ENCODE measurements around the gene CBARP. TPM values are rescaled to one million over a fixed set of nuclear protein-coding genes. Genes with fewer than 3 reads are reported as not detected.

CBARP gene
- total RNA-seq, 1 experiment from 2014 or later = 0.86 TPM

GRCh38 chr19:1227304-1228054 is 10.3 kb downstream of the CBARP start:
- DNase-seq (ENCODE audit: low read depth) = no peak

- no peak for DNase-seq (ENCODE audit: low read depth)
These were observed 11.1 kb downstream of the CBARP start for GRCh38 chr19:1226522-1227303.

GRCh38 chr19:1226227-1226518 is 11.6 kb downstream of the CBARP start:
- no peak for DNase-seq (ENCODE audit: low read depth)

- DNase-seq (ENCODE audit: low read depth) = no peak
These were observed 12.2 kb downstream of the CBARP start for GRCh38 chr19:1225440-1226226.

- no peak for DNase-seq (ENCODE audit: low read depth)
These were observed 13.0 kb downstream of the CBARP start for GRCh38 chr19:1224847-1225246.

- DNase-seq (ENCODE audit: low read depth) = no peak
These were observed 13.6 kb downstream of the CBARP start for GRCh38 chr19:1224047-1224825.

- DNase-seq (ENCODE audit: low read depth) = peak; percentile 68
These were observed 14.6 kb downstream of the CBARP start for GRCh38 chr19:1223018-1223855.

- no peak for DNase-seq (ENCODE audit: low read depth)
These were observed 15.4 kb downstream of the CBARP start for GRCh38 chr19:1222394-1222793.

GRCh38 chr19:1221904-1222255 is 15.9 kb downstream of the CBARP start:
- DNase-seq (ENCODE audit: low read depth) = no peak

- DNase-seq (ENCODE audit: low read depth) = no peak
These were observed 16.6 kb downstream of the CBARP start for GRCh38 chr19:1220976-1221903.

- DNase-seq (ENCODE audit: low read depth) = no peak
These were observed 17.3 kb downstream of the CBARP start for GRCh38 chr19:1220477-1220930.

GRCh38 chr19:1219786-1220476 is 17.9 kb downstream of the CBARP start:
- DNase-seq (ENCODE audit: low read depth) = no peak

- DNase-seq (ENCODE audit: low read depth) = no peak
These were observed 18.8 kb downstream of the CBARP start for GRCh38 chr19:1218751-1219567.

GRCh38 chr19:1217366-1217765 is 20.4 kb downstream of the CBARP start:
- DNase-seq (ENCODE audit: low read depth) = no peak

- DNase-seq (ENCODE audit: low read depth) = no peak
These were observed 21.0 kb downstream of the CBARP start for GRCh38 chr19:1216756-1217155.

- peak; percentile 41 for DNase-seq (ENCODE audit: low read depth)
These were observed 22.7 kb downstream of the CBARP start for GRCh38 chr19:1214862-1215731.

GRCh38 chr19:1214299-1214861 is 23.4 kb downstream of the CBARP start:
- peak; percentile 19 for DNase-seq (ENCODE audit: low read depth)

All from Daoy (cell line).